Activated CD4-positive, alpha-beta T cell treated with anti-CD3 and anti-CD28 coated beads, Interleukin-2, Interleukin-4, amounts not matched to agents 100 ng/mL and 50 ng/mL, durations not matched to agents 16 hours and 8 hours (primary cell): Measurements from ENCODE around the gene IL18R1.
A peak's percentile ranks its signal among the peaks of the same experiment; 100 is the strongest.

ENCODE experiments used
- DNase-seq: peaks from one replicate; pipeline ENCODE4 v3.0.0-alpha.2; 2020; ENCODE audit warnings: low spot score

Gene IL18R1

DNA sequence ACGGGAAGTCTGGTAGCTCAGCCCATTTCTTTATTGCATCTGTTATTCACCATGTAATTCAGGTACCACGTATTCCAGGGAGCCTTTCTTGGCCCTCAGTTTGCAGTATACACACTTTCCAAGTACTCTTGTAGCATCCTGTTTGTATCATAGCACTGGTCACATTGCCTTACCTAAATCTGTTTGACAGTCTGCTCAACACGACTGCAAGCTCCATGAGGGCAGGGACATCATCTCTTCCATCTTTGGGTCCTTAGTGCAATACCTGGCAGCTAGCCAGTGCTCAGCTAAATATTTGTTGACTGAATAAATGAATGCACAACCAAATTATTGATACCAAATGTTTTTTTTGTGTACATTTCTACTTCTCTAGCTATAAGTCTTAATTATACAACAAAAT lies 11.2 kb upstream of the IL18R1 start:
- DNase-seq: no peak

DNA sequence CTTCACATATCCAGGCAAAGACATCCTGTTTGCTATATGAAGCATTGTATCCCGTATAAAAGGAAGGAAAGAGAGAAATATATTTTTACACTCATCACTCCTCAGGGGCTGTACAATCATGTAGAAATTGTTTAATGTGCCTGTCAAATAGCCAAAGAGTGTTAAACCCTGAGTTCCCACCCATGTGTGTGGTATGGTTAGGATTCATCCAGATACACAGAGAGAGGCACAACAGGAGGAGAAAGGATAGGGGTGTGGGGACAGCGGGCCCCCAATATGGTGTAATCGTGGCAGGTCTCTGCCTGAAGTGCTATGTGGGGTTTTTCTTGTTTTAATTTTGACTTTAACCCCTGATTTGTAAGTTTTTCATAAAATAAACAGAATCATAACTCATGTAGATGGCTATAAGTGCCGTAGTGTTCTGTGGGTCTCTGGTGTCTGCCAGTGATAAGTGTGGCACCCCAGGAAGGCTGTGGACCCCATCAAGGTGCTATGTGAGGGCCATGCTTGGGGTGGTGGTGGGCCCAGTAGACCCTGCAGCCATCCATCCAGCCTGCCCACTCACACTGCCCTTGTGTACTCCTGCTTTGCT lies 10.2 kb upstream of the IL18R1 start:
- DNase-seq: no peak

DNA sequence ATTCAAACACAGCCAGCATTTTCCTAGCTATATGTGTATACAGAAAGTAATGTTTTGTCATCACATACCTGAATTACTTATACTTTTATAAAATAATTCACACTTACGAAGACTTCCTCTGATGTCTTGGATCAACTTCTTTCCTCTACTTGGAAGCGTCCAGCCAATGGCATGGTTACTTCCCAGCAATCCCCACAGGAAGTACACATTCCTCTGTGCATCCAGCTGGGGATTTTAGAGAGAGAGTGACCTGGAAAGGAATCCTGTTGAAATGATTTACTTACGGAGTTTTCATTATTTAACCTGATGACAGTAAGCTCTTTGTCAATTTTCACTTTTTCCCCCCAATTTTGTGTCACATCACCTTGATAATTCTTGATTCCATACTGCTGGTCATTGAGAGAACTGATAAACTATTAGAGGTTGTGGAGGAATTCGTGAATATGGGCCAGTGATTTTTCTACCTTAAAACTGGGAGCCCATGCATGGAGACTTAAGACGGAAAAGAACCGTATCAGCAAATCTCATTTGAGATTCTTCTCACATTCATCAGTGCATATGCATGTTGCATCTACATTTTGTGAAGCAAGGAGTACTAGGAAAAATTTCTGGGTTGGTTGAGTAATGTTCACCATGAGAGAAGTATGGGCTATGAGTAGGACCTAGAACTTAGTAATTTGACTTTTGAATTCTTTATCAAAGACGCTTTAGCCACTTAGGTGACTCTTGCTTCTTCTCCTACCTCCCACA lies 9.0 kb upstream of the IL18R1 start:
- no peak for DNase-seq

DNA sequence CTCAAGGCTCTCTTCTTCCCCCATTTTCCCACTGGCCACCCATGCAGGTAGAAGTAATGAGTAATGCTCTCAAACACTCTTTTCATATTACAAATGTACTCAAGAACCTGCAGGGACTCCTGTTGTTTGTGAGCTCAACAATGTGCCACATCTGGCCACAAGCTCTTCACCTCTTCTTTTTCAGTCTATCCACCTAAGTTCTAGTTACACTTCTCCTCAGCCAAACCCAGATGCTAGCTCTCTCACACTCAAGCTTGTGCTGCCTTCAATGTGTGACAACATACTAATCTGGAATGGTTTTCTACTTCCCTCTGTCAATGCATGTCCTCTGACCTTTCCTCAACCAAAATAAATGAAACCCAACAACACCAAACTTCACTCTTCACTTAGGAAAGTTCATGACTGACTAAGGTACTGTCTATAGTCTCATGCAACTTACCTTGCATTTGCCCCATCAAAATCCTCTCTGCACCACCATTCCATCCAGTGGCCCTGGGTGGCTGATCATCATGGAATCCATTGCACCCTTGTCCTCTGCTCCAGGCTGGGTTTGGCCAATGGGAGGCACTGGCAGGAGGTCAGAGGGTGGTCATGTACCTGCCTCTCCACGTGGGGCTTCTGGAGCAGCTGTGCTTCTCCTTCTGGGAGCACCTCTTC lies 5.3 kb upstream of the IL18R1 start:
- no peak for DNase-seq

DNA sequence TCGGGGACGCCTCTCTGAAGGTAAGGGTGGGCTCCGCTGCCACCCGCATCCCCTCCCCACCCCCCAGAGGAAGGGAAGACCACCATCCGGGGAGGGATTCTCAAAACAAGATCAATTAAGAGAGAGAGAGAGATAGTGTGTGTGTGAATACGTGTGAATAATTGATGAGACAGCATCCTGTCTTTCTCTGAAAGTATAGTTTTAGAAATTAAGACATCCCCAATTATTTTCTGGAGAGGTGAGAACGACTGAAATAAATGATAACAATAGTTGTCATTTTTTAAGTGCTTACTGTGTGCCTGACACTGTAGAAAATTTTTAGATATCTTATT lies 751 bp downstream of the IL18R1 start:
- no peak for DNase-seq

DNA sequence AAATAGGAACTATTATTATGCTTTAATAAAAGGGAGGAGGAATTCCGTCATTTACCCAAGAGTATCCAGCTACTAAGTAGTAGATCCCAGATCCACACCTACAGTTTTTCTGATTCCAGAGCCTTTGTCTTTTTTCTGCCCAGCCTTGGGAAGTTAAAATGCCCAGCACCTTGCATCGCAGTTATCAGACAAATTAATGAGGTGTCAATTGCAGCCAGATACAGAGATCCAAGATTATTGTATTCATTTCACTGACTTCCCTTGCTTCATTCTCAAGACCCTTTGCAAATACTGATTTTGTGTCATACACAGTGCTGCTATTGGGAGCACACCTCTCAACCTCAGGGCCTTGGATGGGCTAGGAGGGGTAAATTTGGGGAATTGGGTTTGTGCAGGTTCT lies 1.1 kb downstream of the IL18R1 start:
- DNase-seq: no peak

DNA sequence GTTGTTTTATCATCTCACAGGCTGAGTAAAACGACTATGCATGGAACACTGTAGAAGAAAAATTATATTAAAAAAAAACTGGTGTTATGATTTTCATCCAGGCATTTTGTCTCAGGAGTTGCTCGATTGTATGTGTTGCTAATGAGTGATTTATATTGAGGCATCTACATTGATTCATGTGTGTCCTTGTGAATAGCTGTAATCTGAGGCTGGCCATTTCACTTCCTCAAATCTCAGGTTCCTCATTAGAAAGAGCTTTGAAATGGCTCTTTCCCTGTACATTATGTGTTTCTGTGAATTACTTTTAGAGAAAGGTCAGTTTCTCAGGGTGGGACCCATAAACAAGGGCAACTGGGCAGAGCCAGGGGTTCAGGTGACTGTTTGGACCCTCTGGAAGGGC lies 2.3 kb downstream of the IL18R1 start:
- no peak for DNase-seq

DNA sequence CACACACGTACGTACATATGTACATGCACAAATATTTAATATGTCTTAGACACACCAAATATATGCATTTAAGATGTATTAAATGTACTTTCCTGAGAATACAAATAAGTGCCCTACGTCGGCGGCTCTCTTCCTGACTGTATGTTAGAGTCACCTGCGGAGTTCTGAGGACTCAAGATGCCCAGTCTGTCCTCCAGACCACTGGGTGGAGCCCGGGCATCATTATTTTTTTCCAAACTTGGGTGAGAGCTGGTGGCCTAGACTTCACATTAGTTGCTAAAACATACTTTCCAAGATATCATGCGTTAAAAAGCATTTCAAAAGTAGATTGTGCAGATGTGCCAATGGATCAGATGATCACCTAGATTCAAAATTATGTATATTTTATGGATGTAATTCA lies 2.9 kb downstream of the IL18R1 start:
- DNase-seq: peak; percentile 50

DNA sequence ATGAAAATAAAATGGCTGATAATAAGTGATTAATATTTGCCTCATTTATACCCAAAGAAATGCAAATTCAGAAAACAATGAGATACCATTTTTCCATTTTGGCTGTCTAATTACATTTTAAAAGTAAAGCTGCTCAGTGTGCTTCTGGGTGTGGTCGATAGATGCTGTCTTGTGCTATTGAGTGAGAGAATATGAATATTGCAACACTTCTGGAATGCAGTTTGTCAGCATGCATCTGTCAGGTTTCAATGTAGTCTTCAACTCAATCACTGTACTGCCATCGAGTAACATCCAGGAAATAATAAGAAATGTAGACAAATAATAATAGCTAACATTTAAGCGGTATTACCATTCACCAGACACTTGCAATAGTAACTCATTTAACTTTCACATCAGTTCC lies 3.9 kb downstream of the IL18R1 start:
- no peak for DNase-seq

DNA sequence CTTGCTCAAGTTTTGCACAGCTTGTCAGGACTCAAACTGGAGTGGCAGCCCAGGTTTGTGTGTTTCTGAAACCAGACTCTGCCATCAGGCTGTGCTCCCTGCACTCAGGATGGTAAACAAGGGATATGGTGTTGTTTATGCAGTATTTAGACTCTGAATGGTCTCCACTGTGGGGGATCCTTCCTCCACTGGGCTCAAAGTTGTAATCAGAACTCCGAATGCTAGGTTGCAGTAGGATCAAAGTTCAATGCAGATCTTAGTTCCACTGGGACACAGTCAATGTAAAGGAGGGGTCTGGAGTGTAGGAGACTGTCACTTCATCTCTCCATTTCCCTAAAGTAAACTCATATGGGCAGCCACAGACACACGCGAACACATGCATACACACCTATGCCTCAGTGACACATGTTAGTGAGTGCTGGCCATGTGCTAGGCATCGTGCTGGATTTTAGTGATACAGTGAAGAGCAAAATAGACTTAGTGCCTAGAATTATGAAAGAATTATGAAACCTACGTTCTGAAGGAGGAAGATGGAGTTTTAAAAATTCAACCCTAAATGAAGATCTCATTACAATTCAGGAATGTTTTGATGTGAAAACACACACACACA lies 6.1 kb downstream of the IL18R1 start:
- no peak for DNase-seq

DNA sequence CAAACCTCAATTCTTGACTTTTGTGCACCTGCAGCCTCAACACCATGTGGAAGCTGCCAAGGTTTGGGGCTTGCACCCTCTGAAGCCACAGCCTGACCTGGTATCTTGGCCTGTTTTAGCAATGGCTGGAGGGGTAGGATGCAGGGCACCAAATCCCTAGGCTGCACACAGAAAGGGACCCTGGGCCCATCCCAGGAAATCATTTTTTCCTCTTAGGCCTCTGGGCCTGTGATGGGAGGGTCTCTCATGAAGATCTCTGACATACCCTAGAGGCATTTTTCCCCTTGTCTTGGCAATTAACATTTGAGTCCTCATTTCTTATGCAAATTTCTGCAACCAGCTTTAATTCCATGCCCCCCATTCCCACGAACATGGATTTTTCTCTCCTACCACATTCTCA lies 10.2 kb downstream of the IL18R1 start:
- DNase-seq: no peak

DNA sequence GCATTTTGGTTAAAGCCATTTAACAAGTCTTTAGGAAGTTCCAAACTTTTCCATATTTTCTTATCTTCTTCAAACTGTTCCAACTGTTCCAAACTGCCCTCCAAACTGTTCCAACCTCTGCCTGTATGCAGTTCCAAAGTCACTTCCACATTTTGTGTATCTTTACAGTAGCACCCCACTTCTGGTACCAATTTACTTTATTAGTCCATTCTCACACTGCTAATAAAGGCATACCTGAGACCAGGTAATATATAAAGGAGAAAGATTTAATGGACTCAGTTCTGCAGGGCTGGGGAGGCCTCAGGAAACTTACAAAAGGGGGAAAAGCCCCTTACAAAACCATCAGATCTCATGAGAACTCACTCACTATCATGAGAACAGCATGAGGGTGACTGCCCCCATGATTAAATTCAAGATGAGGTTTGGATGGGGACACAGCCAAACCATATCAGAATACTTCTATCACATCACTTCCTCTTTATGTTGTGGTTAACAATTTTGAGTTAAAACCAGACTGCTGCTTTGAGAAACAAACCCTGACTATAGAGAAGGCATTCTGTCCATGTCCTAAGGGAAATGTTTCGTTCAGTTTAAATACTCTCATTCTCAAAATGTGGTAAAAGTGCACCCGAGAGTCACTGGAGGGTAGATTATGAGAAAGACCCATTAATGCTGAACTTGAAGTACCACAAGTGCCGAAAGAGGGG lies 11.0 kb downstream of the IL18R1 start:
- peak; percentile 65 for DNase-seq

DNA sequence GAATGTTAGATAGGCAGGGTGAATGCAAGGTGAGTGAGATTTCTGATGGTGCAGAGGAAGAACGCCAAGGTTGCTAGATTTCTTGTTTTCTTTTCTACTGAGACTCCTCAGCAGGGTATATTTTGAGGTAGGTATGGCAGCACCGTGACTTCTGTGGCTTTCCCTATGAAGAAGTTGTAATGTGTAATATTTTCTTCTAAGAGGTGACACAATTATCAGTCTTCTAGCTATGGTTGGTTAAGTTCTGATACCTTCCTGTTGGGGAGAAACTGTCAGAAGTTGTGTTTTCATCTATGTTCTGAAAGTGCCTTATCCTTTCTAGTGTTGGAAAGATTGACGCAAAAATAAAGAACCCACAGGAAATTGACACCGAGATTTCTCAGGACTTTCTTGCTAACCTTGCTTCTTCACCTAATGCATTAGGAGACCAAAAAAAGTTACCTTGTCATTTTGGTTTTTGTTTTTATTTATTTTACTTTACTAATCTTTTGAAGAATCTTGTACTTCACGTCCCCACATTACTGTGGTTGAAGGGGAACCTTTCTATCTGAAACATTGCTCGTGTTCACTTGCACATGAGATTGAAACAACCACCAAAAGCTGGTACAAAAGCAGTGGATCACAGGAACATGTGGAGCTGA lies 11.9 kb downstream of the IL18R1 start:
- peak; percentile 80 for DNase-seq

DNA sequence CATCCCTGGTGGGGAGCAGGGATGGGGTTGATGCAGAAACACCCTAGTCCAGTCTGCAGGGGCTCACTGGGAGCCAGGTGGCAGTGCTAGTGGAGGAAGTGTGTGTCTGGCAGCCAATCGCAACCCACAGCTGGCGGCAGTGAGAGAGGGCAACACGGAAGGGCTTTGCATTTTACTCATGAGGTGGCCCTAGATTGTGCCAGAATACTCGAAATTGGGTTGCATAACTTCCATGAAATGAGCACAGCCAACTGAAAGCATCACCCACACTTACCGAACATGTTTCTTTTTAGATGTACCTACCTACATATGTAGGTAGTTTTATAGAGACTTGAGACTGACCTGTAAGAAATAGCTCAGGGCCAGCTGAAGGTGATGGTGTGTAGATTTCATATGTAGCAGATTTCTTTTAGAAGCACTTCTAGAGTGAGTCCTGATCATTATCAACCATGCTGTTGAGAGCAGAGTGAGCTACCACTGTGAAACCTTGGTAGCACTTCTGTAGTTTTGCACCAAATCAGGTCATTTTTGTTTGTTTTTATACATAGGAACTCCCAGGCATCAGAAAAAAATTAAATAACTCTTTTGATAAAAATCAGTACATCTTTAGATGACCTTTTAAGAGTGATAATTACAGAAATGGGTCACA lies 13.0 kb downstream of the IL18R1 start:
- DNase-seq: peak; percentile 48

DNA sequence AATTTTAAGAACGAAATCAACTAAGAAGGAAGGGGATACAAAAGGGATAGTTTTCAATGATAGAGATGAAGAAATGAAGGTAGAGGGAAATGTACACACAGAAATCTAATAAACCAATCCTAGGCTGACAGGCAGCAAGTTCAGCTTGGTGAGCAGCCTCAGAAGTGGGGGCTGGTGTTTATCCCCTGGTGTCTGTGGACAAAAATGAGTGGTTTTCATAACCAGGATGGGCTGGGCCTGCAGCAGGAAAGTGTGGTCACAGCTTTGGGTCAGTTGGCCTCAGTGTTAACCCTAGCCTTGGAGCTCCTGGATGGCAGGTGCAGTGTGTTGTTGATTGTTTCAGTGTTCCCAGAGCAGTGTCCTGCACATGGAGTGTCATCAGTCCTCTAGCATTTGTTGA lies 14.3 kb downstream of the IL18R1 start:
- no peak for DNase-seq

DNA sequence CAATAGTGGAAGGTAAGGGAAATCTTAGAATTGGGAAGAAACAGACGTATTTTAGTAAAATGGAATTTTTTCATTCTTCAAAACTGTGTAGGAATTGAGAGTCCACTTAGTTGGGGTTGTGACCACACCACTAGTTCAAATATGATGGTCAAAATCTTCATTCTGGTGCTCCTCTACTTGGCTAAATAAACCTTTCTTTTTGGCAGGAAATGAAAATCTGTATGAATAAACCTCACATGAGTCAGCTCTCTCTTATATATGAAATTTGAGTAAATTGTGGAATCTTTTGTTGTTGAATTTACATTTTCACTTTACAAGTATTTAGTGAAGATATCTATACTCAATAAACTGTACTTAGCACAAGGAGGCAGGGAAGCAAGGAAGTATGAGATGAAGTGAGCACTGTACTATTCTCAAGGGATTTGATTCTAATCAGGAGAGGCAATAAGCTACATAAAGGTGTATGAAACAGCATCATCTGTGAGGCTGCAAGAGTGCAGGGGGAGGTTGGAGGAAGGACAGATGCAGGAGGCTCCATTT lies 20.5 kb downstream of the IL18R1 start:
- no peak for DNase-seq

DNA sequence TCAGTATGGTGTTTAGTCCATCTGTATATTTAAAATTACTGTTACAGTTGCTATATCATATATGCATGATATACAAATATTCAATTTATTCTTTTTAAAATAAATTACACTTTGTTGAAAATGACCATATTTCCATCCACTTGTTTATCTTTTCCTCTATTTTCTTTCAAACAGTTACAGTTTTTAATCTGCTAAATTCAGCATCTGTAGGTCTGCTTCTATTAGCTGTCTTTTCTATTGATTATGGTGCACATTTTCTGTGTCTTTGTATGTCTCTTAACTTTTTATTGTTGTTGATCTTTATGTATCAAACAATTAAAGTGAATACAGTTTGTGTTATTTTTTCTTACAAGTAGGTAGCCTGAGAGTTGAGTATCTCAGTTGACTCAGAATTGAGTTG lies 28.1 kb downstream of the IL18R1 start:
- DNase-seq: no peak

DNA sequence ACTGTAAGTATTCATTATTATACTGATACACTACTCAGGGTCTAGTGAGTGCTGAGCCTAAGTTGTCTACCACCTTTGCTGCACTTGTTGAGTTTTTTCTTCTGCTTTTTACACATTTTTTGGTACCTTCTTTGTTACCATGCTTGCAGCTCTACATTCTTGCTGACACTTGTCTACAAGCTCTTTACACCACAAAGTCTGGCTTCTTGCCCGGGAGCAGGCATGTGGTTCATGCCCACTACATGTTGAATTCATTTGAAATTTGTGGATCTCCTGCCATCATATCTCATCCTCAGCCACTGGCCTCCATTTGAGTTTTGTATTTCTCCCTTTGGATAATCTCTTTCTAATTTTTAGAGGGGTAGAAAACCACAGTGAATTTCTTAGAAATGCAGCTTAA lies 29.9 kb downstream of the IL18R1 start:
- no peak for DNase-seq

DNA sequence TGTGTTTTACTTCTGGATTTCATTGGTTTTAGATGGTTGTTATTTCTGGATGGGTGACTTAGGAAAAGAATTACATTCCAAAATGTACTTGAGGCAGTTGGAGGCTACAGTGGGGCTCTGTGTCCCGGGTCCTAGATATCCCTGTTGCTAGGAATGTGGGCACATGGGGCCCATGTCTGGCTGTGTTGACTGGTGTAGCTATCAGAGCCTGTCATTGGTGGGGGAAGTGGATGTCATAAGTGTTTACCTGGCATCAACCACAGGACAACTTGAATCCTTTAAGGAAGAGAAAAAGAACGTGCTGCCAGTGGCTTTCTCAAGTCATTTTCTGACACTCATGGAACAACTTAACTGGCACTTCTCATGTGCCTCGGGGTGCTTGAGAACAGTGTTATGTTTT lies 30.4 kb downstream of the IL18R1 start:
- DNase-seq: no peak

DNA sequence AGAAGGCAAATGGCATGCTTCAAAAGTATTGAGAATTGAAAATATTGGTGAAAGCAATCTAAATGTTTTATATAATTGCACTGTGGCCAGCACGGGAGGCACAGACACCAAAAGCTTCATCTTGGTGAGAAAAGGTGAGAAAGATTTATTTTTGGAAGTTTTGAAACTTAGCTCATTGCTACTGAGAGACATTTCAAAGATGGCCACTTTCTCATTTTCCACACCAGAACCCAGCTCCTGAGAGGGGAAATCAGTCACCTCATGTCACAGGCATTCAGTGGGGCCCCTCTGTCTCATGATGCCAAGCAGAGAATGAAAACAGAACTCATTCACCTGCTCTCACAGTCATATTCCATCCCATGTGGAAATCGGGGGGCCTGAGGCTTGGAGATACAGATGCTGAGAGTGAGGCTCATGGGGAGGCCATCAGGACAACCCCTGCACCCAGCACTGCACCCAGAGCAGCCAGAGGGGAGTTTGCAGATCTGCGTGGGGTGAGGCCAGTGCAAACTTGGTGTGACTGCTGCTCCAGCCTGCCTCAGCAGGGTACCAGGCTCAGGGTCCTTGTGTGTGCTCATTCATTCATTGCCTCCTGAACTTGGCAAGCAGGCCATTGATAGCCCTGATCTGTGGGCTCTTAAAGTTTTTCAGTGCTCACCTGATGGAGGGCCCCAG lies 31.4 kb downstream of the IL18R1 start:
- no peak for DNase-seq
